Endothelial cell of umbilical vein (primary cell): Measurements from ENCODE around the gene PDGFRB.

Experiments
- CTCF ChIP-seq, 2 donors: IDR thresholded peaks; 1 replicate in 1 of 2; 2 replicates in 1 of 2; pipeline ENCODE4 v1.5.1; 2011; ENCODE audit warnings: low read length in 2 of 2, mild to moderate bottlenecking in 2 of 2, moderate library complexity in 2 of 2, control low read depth in 1 of 2, inconsistent platforms in 1 of 2, low read depth in 1 of 2; ENCODE audit not compliant: insufficient read depth in 1 of 2; ENCODE audit errors: extremely low read depth in 1 of 2
- EZH2 ChIP-seq: IDR thresholded peaks from 2 replicates; pipeline ENCODE4 v1.6.1; 2012; ENCODE audit warnings: borderline replicate concordance, low read depth, mild to moderate bottlenecking, moderate library complexity, low read length, inconsistent platforms; ENCODE audit not compliant: severe bottlenecking
- FOS ChIP-seq: IDR thresholded peaks from 2 replicates; pipeline ENCODE4 v1.6.1; 2011; ENCODE audit warnings: mild to moderate bottlenecking, low read length, moderate library complexity, borderline replicate concordance; ENCODE audit not compliant: insufficient read depth
- GATA2 ChIP-seq: IDR thresholded peaks from 2 replicates; pipeline ENCODE4 v1.7.0; 2011; ENCODE audit warnings: low read depth, mild to moderate bottlenecking, moderate library complexity, mixed read lengths, low read length; ENCODE audit not compliant: insufficient read length, insufficient read depth
- JUN ChIP-seq: IDR thresholded peaks from 2 replicates; pipeline ENCODE4 v1.6.1; 2011; ENCODE audit warnings: borderline replicate concordance, low read depth; ENCODE audit not compliant: insufficient read length, insufficient read depth
- MAX ChIP-seq: IDR thresholded peaks from 2 replicates; pipeline ENCODE4 v1.6.1; 2011; ENCODE audit not compliant: insufficient read depth, insufficient read length
- MYC ChIP-seq: IDR thresholded peaks from one replicate; pipeline ENCODE4 v1.6.1; 2011; ENCODE audit warnings: mild to moderate bottlenecking, low read depth, low read length
- POLR2A ChIP-seq: IDR thresholded peaks from 2 replicates; pipeline ENCODE4 v1.6.1; 2012; ENCODE audit warnings: low read depth, mild to moderate bottlenecking, control low read depth, low read length
- POLR2AphosphoS5 ChIP-seq: IDR thresholded peaks from 2 replicates; pipeline ENCODE4 v1.6.1; 2012; ENCODE audit warnings: low read depth, mild to moderate bottlenecking, control low read depth, low read length, moderate library complexity; ENCODE audit not compliant: insufficient read depth

GRCh38 chr5:150092159-150092787 is 63.4 kb downstream of the PDGFRB start:
- no peak for TF ChIP-seq EZH2
- TF ChIP-seq MYC, result no peak
- no peak for TF ChIP-seq FOS
- no peak for TF ChIP-seq CTCF (IDR thresholded peaks at IDR 0.05; ENCODE audit: extremely low read depth in 1 of 2, insufficient read depth in 1 of 2, low read depth in 1 of 2, low read length in 2 of 2)
- TF ChIP-seq POLR2A, result no peak
- TF ChIP-seq POLR2AphosphoS5, result no peak
- no peak for TF ChIP-seq JUN
- TF ChIP-seq MAX, result no peak
- no peak for TF ChIP-seq GATA2
